ENCODE measurements around the gene ZNF573.
A peak's percentile ranks its signal among the peaks of the same experiment; 100 is the strongest.

ZNF573 gene

DNA sequence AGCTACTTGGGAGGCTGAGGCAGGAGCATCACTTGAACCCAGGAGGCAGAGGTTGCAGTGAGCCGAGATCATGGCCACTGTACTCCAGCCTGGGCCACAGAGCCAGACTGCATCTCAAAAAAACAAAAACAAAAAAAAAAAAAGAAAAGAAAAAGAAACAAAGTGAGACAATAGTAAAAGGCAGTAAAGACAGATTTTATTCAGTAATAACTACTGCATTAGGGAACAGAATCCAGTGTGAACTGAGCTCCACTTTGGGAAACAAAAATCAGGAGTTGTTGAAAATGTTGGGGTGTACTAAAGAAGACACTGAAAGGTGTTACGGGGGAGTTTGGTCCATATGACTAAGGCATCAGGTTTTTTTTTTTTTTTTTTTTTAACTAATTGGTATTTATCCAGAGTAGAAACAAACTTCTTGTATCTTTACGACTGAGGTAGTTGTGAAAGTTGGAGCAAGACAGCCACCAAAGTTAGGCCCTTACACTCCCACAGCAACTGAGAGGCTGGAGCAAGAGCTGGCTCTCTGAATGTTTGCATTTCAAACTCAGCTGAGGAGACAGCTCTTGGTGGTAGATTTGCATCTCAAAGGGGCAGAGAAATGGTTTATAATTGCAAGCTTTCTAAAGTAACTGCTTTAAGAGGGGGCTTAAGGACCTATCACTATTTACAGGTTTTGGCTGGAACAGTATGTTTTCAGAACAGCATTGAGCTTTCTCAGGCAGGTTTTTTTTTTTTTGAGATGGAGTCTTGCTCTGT lies 84.1 kb downstream of the ZNF573 start:
- DNase-seq (ENCODE audit: low read depth in 2 of 3, low spot score in 2 of 3) = no peak

DNA sequence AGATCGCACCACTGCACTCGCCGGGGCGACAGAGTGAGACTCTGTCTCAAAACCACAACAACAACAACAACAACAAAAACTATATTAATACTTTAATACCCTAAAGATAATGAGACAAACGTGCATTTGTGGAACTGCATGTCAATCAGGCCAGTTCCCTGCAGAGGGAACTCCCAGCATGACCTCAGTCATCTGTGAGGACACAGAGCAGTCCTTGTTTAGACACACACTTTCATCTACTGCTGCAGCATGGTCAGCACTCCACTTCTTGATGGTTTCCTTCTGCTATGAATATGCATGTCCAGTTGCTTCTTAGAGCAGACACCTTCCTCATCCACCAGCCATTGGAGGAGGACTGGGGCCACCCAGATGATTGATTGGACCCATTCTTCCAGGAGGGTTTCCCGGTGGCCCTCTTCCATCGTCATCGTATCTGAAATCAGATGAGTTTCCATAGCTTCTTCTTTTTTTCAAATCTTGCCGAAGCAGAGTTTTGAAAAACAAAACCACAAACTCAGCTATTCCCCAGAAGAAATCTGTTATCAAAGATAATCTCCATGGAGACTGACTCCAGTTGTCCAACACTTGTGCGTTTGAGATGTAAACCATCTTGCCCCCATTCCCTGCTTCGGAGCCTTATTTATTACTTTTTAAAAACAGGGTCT lies 86.3 kb downstream of the ZNF573 start:
- no peak for DNase-seq (ENCODE audit: low read depth in 2 of 3, low spot score in 2 of 3)

DNA sequence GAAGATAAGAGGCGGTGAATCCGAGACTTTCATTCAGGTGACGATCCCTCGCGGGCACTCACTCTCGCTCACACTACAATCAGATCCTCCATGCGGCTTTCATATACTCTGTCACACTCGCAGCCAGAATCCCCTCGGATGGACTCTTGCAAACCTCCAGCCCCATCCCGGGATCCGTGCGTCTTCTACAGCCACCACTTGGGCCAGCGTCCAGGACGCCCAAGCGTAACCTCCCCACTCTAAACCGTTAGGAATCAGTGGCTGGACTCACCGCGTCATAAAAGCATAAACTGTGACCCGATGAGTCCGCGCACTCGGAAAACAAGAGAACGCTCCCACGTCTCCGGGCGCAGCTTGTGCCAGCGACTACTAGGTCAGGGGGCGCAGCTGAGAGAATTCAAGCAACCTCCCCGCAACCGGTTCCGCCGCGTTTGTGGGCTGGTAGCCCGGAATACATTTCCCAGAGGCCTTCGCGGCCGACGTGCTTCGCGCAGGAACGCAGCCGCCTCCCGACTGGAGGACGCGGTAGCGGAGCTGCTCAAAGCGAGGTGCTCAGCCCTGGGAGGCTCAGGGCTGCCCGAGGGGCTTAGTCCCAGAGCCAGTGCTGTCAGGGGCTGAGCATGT lies 87.4 kb downstream of the ZNF573 start:
- DNase-seq (ENCODE audit: low read depth in 2 of 3, low spot score in 2 of 3) = peak; percentile 30 to 45 (median 32)

Data from activated CD8-positive, alpha-beta memory T cell treated with anti-CD3 and anti-CD28 coated beads for 48 hours (primary cell).